GM23338 (cell line): ENCODE measurements around the gene KRT33B. TPM values are rescaled to one million over a fixed set of nuclear protein-coding genes. Genes with fewer than 3 reads are reported as not detected.

ENCODE experiments used
- ATAC-seq: fragments of 200-7000 bp; cut with Tn5 transposase; 3 replicates; pipeline ENCODE4 v1.9.1; 2020
- DNase-seq: peaks from one replicate; pipeline ENCODE4 v3.0.0-alpha.2; 2015; ENCODE audit warnings: low spot score
- H2AFZ ChIP-seq: fragments of 200-600 bp; sonication (generic); 2 replicates; pipeline ENCODE4 v1.8.0; 2016; ENCODE audit warnings: antibody characterized with exemption, mild to moderate bottlenecking, moderate library complexity
- H3F3A ChIP-seq: fragments of 200-600 bp; sonication (generic); replicated peaks from 2 replicates; pipeline ENCODE4 v1.8.0; 2017; ENCODE audit warnings: antibody characterized with exemption, mixed run types, low read depth
- H3K27ac ChIP-seq: fragments of 200-600 bp; sonication (generic); 2 replicates; pipeline ENCODE4 v1.6.1; 2016; ENCODE audit warnings: low read depth
- H3K27me3 ChIP-seq: fragments of 200-600 bp; sonication (generic); 2 replicates; pipeline ENCODE4 v1.8.0; 2016; ENCODE audit warnings: mild to moderate bottlenecking, mixed run types, moderate library complexity; ENCODE audit not compliant: insufficient read depth
- H3K36me3 ChIP-seq: fragments of 200-600 bp; sonication (generic); 2 replicates; pipeline ENCODE4 v1.8.0; 2016; ENCODE audit warnings: mild to moderate bottlenecking; ENCODE audit not compliant: insufficient read depth
- H3K4me1 ChIP-seq: fragments of 200-600 bp; sonication (generic); 2 replicates; pipeline ENCODE4 v1.8.0; 2016; ENCODE audit warnings: mild to moderate bottlenecking, moderate library complexity; ENCODE audit not compliant: insufficient read depth
- H3K4me2 ChIP-seq: fragments of 200-600 bp; sonication (generic); 2 replicates; pipeline ENCODE4 v1.7.1; 2017; ENCODE audit warnings: mixed run types
- H3K4me3 ChIP-seq: fragments of 200-600 bp; sonication (generic); 2 replicates; pipeline ENCODE4 v1.6.1; 2016; ENCODE audit warnings: mixed run types
- H3K79me2 ChIP-seq: fragments of 200-600 bp; sonication (generic); replicated peaks from 2 replicates; pipeline ENCODE4 v1.8.0; 2017; ENCODE audit warnings: mild to moderate bottlenecking; ENCODE audit not compliant: insufficient read depth
- H3K9me2 ChIP-seq: fragments of 200-600 bp; sonication (generic); 2 replicates; pipeline ENCODE4 v1.8.0; 2017; ENCODE audit not compliant: insufficient read depth
- H4K20me1 ChIP-seq: fragments of 200-600 bp; sonication (generic); replicated peaks from 2 replicates; pipeline ENCODE4 v1.8.0; 2017; ENCODE audit warnings: mild to moderate bottlenecking; ENCODE audit not compliant: insufficient read depth
- H3K27ac Mint-ChIP-seq: 2 replicates; pipeline ENCODE4 v1.8.0; 2020; ENCODE audit warnings: inconsistent platforms, mild to moderate bottlenecking, moderate library complexity, mixed read lengths
- H3K27me3 Mint-ChIP-seq: 3 replicates; pipeline ENCODE4 v1.8.0; 2022; ENCODE audit warnings: low read depth, mild to moderate bottlenecking, moderate library complexity, mixed read lengths, inconsistent platforms; ENCODE audit not compliant: insufficient read depth, poor library complexity
- H3K36me3 Mint-ChIP-seq: 3 replicates; pipeline ENCODE4 v1.8.0; 2021; ENCODE audit warnings: low read depth, mild to moderate bottlenecking, inconsistent platforms, moderate library complexity, mixed read lengths
- H3K4me1 Mint-ChIP-seq: 3 replicates; pipeline ENCODE4 v1.8.0; 2020; ENCODE audit warnings: mild to moderate bottlenecking, inconsistent platforms, mixed read lengths
- H3K4me3 Mint-ChIP-seq: 3 replicates; pipeline ENCODE4 v1.8.0; 2021; ENCODE audit warnings: moderate library complexity, mild to moderate bottlenecking, inconsistent platforms, mixed read lengths
- H3K9me3 Mint-ChIP-seq: 3 replicates; pipeline ENCODE4 v1.8.0; 2020; ENCODE audit warnings: moderate library complexity, mild to moderate bottlenecking, inconsistent platforms, mixed read lengths
- CREB1 ChIP-seq: fragments of 250-450 bp; sonication (Bioruptor Pico); IDR thresholded peaks from 2 replicates; pipeline ENCODE4 v1.5.0; 2020; ENCODE audit warnings: low read depth, mild to moderate bottlenecking, moderate library complexity
- EZH2phosphoT487 ChIP-seq: fragments of 200-600 bp; sonication (generic); IDR thresholded peaks from one replicate; pipeline ENCODE4 v1.8.1; 2018; ENCODE audit warnings: antibody characterized with exemption; ENCODE audit not compliant: unreplicated experiment
- JUNB ChIP-seq: IDR thresholded peaks from one replicate; pipeline ENCODE4 v1.6.1; 2016; ENCODE audit warnings: antibody characterized with exemption; ENCODE audit not compliant: unreplicated experiment
- NANOG ChIP-seq: IDR thresholded peaks from 2 replicates; pipeline ENCODE4 v1.6.1; 2016; ENCODE audit warnings: antibody characterized with exemption, borderline replicate concordance
- STAT1 ChIP-seq: IDR thresholded peaks from one replicate; pipeline ENCODE4 v1.6.1; 2016; ENCODE audit warnings: antibody characterized with exemption; ENCODE audit not compliant: unreplicated experiment
- ZNF114 ChIP-seq: fragments of 250-450 bp; sonication (Bioruptor Pico); IDR thresholded peaks from 2 replicates; pipeline ENCODE4 v1.5.0; 2020; ENCODE audit warnings: mild to moderate bottlenecking, moderate library complexity
- ZNF331 ChIP-seq: fragments of 250-450 bp; sonication (Bioruptor Pico); IDR thresholded peaks from 2 replicates; pipeline ENCODE4 v1.5.0; 2020; ENCODE audit warnings: low read depth, mild to moderate bottlenecking, moderate library complexity
- ZNF462 ChIP-seq: fragments of 250-450 bp; sonication (Bioruptor Pico); IDR thresholded peaks from 2 replicates; pipeline ENCODE4 v1.5.0; 2020; ENCODE audit warnings: mild to moderate bottlenecking, moderate library complexity
- polyA plus RNA-seq: library from polyadenylated mRNA; unstranded; fragments of >200 nt; fragmentation: Nextera tagmentation; extraction: Ambion mirVana; gene quantifications from 2 replicates; pipeline ENCODE4 v1.2.1, GENCODE V29; 2016
- total RNA-seq: library from RNA; depleted of rRNA; stranded (reverse); fragments of >200 nt; shearing (Covaris generic); gene quantifications from 2 replicates; pipeline ENCODE4 v1.2.3, GENCODE V29; 2014
- TF ChIP-seq, protein P1 (sequence below), 2 experiments: fragments of 200-600 bp in 1 of 2; sonication (generic) in 1 of 2; conservative IDR thresholded peaks; 2 replicates each; pipeline versions ENCODE4 v1.5.1 to v1.6.1; 2016 to 2017; ENCODE audit warnings: antibody characterized with exemption in 2 of 2, low read depth in 2 of 2, mild to moderate bottlenecking in 2 of 2, moderate library complexity in 1 of 2
- TF ChIP-seq, protein P2 (sequence below): IDR thresholded peaks from one replicate; pipeline ENCODE4 v1.6.1; 2018; ENCODE audit warnings: antibody characterized with exemption; ENCODE audit not compliant: unreplicated experiment

Gene KRT33B
- total and polyA plus RNA-seq, 2 experiments from 2014 or later, result not detected

- peak overlapping the region; percentile 86; the same call in 1 of the 2 replicates for H2AFZ ChIP-seq
- no peak overlapping the region for H3K4me3 ChIP-seq
- DNase-seq, result peak; percentile 79
- TF ChIP-seq, protein P1, sequence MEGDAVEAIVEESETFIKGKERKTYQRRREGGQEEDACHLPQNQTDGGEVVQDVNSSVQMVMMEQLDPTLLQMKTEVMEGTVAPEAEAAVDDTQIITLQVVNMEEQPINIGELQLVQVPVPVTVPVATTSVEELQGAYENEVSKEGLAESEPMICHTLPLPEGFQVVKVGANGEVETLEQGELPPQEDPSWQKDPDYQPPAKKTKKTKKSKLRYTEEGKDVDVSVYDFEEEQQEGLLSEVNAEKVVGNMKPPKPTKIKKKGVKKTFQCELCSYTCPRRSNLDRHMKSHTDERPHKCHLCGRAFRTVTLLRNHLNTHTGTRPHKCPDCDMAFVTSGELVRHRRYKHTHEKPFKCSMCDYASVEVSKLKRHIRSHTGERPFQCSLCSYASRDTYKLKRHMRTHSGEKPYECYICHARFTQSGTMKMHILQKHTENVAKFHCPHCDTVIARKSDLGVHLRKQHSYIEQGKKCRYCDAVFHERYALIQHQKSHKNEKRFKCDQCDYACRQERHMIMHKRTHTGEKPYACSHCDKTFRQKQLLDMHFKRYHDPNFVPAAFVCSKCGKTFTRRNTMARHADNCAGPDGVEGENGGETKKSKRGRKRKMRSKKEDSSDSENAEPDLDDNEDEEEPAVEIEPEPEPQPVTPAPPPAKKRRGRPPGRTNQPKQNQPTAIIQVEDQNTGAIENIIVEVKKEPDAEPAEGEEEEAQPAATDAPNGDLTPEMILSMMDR (conservative IDR thresholded peaks at IDR 0.05; ENCODE audit: low read depth in 2 of 2), result peak; percentile 67 to 76
- TF ChIP-seq ZNF462 (CRISPR knock-in tag), result peak; percentile 22; the same call in 1 of the 2 replicates
- no peak for TF ChIP-seq NANOG
- TF ChIP-seq STAT1, result no peak
- no peak for TF ChIP-seq ZNF331 (CRISPR knock-in tag)
- no peak for TF ChIP-seq JUNB
- no peak for TF ChIP-seq EZH2phosphoT487
- TF ChIP-seq, protein P2, sequence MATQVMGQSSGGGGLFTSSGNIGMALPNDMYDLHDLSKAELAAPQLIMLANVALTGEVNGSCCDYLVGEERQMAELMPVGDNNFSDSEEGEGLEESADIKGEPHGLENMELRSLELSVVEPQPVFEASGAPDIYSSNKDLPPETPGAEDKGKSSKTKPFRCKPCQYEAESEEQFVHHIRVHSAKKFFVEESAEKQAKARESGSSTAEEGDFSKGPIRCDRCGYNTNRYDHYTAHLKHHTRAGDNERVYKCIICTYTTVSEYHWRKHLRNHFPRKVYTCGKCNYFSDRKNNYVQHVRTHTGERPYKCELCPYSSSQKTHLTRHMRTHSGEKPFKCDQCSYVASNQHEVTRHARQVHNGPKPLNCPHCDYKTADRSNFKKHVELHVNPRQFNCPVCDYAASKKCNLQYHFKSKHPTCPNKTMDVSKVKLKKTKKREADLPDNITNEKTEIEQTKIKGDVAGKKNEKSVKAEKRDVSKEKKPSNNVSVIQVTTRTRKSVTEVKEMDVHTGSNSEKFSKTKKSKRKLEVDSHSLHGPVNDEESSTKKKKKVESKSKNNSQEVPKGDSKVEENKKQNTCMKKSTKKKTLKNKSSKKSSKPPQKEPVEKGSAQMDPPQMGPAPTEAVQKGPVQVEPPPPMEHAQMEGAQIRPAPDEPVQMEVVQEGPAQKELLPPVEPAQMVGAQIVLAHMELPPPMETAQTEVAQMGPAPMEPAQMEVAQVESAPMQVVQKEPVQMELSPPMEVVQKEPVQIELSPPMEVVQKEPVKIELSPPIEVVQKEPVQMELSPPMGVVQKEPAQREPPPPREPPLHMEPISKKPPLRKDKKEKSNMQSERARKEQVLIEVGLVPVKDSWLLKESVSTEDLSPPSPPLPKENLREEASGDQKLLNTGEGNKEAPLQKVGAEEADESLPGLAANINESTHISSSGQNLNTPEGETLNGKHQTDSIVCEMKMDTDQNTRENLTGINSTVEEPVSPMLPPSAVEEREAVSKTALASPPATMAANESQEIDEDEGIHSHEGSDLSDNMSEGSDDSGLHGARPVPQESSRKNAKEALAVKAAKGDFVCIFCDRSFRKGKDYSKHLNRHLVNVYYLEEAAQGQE, result no peak
- TF ChIP-seq CREB1, result no peak
- no peak for TF ChIP-seq ZNF114 (CRISPR knock-in tag)
- H3K36me3 ChIP-seq, result no peaks in the 10 kb centered on the region
- Mint-ChIP-seq H3K9me3 (no peaks in the 10 kb centered on the region), H3K4me3 (no peak overlapping the region), H3K36me3 (no peaks in the 10 kb centered on the region), H3K4me1 (peaks cover 21% of the 10 kb centered on the region), H3K27me3 (no peaks in the 10 kb centered on the region), H3K27ac (no peak overlapping the region)
- H3K27me3 ChIP-seq, result no peaks in the 10 kb centered on the region
- H3K4me2 ChIP-seq, result no peak overlapping the region
- peaks cover 11% of the 10 kb centered on the region for H3K9me2 ChIP-seq
- H3K79me2 ChIP-seq, result no peaks in the 10 kb centered on the region
- peaks cover 7% of the 10 kb centered on the region; the same call in 1 of the 2 replicates for H3K4me1 ChIP-seq
- no peaks in the 10 kb centered on the region for H3F3A ChIP-seq
- H3K27ac ChIP-seq, result no peak overlapping the region
- no peaks in the 10 kb centered on the region for H4K20me1 ChIP-seq
- ATAC-seq, result peak; percentile 98
These were observed 48.0 kb upstream of the KRT33B start for GRCh38 chr17:41417576-41418015.
